Hepatic stellate cell (primary cell): Measurements from ENCODE around the gene PRKCE.

ENCODE experiments used
- DNase-seq: peaks from one replicate; pipeline ENCODE4 v3.0.0; 2011; ENCODE audit warnings: low spot score

Gene PRKCE

GRCh38 chr2:45994060-45994459, 342.6 kb downstream of the PRKCE start:
- DNase-seq: no peak

GRCh38 chr2:46000660-46001059, 349.2 kb downstream of the PRKCE start:
- DNase-seq: no peak

- no peak for DNase-seq
Observed at GRCh38 chr2:46001290-46001689, 349.8 kb downstream of the PRKCE start.

- DNase-seq: peak; percentile 40
Observed at GRCh38 chr2:46001741-46002506, 350.4 kb downstream of the PRKCE start.

GRCh38 chr2:46002507-46002883, 351.0 kb downstream of the PRKCE start:
- peak; percentile 56 for DNase-seq

GRCh38 chr2:46002947-46003346, 351.5 kb downstream of the PRKCE start:
- DNase-seq: no peak

- no peak for DNase-seq
Observed at GRCh38 chr2:46003903-46004473, 352.5 kb downstream of the PRKCE start.

- DNase-seq: no peak
Observed at GRCh38 chr2:46006473-46007025, 355.1 kb downstream of the PRKCE start.

GRCh38 chr2:46007412-46007811, 355.9 kb downstream of the PRKCE start:
- no peak for DNase-seq

GRCh38 chr2:46008091-46008870, 356.8 kb downstream of the PRKCE start:
- no peak for DNase-seq

GRCh38 chr2:46009315-46009714, 357.8 kb downstream of the PRKCE start:
- DNase-seq: no peak

GRCh38 chr2:46009772-46010171, 358.3 kb downstream of the PRKCE start:
- DNase-seq: no peak

- DNase-seq: no peak
Observed at GRCh38 chr2:46010223-46010924, 358.9 kb downstream of the PRKCE start.

GRCh38 chr2:46010925-46011490, 359.5 kb downstream of the PRKCE start:
- DNase-seq: peak; percentile 40

- no peak for DNase-seq
Observed at GRCh38 chr2:46012618-46013240, 361.3 kb downstream of the PRKCE start.

GRCh38 chr2:46013726-46014125, 362.3 kb downstream of the PRKCE start:
- no peak for DNase-seq

- peak; percentile 49 for DNase-seq
Observed at GRCh38 chr2:46014911-46015654, 363.6 kb downstream of the PRKCE start.

- no peak for DNase-seq
Observed at GRCh38 chr2:46015671-46016070, 364.2 kb downstream of the PRKCE start.

- no peak for DNase-seq
Observed at GRCh38 chr2:46016091-46016490, 364.6 kb downstream of the PRKCE start.

- DNase-seq: no peak
Observed at GRCh38 chr2:46018773-46019591, 367.5 kb downstream of the PRKCE start.
